AG09319 (cell line): ENCODE results near the gene GLI1.

Experiments used
- DNase-seq: peaks from one replicate; pipeline ENCODE4 v3.0.0-alpha.2; 2010; ENCODE audit warnings: low read depth; ENCODE audit errors: extremely low read depth
- TF ChIP-seq, protein P1 (sequence below): IDR thresholded peaks from 2 replicates; pipeline ENCODE4 v1.5.1; 2011; ENCODE audit warnings: low read depth, mild to moderate bottlenecking, inconsistent platforms, low read length, moderate library complexity

Gene GLI1

DNA sequence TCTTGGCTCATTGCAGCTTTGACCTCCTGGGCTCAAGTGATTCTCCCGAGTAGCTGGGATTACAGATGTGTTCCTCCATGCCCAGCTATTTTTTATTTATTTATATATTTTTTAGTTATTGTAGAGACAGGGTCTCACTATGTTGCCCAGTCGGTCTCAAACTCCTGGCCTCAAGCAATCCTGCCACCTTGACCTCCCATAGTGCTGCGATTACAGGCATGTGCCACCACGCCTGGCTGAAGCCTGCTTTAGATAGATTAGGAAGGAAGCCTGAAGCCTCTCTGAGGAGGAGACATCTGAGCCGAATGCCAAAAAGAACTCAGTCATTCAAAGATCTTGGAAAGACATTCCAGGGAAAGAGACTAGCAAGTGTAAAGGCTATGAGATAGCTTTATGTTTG is 14.8 kb upstream of the GLI1 start:
- DNase-seq, result no peak
- TF ChIP-seq, protein P1, sequence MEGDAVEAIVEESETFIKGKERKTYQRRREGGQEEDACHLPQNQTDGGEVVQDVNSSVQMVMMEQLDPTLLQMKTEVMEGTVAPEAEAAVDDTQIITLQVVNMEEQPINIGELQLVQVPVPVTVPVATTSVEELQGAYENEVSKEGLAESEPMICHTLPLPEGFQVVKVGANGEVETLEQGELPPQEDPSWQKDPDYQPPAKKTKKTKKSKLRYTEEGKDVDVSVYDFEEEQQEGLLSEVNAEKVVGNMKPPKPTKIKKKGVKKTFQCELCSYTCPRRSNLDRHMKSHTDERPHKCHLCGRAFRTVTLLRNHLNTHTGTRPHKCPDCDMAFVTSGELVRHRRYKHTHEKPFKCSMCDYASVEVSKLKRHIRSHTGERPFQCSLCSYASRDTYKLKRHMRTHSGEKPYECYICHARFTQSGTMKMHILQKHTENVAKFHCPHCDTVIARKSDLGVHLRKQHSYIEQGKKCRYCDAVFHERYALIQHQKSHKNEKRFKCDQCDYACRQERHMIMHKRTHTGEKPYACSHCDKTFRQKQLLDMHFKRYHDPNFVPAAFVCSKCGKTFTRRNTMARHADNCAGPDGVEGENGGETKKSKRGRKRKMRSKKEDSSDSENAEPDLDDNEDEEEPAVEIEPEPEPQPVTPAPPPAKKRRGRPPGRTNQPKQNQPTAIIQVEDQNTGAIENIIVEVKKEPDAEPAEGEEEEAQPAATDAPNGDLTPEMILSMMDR, result no peak

DNA sequence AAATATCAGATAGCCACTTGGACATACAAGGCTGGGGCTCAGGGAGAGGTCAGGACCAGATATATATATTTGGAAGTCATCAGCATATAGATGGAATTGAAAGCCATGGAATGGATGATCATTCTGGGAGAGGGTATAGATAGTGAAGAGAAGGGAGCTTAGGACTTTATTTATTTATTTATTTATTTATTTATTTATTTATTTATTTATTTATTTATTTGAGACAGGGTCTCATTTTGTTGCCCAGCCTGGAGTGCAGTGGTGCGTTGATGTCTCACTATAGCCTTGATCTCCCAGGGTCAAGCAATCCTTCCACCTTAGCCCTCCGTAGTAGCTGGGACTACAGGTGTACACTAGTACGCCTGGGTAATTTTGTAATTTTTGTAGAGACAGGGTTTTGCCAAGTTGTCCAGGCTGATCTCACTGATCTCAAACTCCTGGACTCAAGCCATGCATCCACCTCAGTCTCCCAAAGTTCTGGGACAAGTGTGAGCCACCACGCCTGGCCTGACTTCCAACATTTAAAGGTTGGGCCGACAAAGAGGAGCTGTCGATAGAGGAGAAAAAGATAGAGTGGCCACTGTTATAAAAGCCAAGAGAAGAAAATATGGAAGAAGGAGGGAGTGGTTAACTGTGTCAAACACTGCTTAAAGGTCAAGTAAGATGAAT is 13.2 kb upstream of the GLI1 start:
- no peak for DNase-seq
- TF ChIP-seq, protein P1, result no peak

DNA sequence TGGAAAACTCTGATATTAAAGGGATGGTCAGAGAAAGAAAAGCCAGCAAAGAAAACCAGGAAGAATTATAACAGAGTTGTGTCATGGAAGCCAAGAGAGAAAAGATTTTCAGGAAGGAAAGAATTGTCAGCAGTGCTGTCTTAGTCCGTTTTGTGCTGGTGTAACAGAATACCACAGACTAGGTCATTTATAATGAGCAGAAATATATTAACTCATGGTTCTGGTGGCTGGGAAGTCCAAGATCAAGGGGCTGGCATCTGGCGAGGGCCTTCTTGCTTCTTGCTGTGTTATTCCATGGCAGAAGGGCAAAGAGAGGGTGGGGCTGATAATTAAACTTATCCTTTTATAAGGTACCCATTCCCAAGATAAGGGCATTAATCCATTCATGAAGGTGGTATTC is 10.9 kb upstream of the GLI1 start:
- TF ChIP-seq, protein P1, result no peak

DNA sequence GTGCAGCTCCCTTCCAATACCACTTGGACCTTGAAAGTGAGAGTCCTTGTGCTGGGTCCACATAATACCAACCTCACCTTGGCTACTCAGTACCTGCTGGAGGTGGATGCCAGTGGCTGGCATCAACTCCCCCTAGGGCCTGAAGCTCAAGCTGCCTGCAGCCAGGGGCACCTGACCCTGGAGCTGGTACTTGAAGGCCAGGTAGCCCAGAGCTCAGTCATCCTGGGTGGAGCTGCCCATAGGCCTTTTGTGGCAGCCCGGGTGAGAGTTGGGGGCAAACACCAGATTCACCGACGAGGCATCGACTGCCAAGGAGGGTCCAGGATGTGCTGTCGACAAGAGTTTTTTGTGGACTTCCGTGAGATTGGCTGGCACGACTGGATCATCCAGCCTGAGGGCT is 10.2 kb upstream of the GLI1 start:
- TF ChIP-seq, protein P1, result no peak
- no peak for DNase-seq

More for the DNA sequence above, 10.9 kb upstream of the GLI1 start:
- no peak for DNase-seq

DNA sequence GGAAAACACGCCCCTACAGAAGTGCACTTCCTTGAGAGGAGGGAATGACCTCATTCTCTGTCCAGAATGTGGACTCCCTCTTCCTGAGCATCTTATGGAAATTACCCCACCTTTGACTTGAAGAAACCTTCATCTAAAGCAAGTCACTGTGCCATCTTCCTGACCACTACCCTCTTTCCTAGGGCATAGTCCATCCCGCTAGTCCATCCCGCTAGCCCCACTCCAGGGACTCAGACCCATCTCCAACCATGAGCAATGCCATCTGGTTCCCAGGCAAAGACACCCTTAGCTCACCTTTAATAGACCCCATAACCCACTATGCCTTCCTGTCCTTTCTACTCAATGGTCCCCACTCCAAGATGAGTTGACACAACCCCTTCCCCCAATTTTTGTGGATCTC is 9.5 kb upstream of the GLI1 start:
- TF ChIP-seq, protein P1, result no peak

DNA sequence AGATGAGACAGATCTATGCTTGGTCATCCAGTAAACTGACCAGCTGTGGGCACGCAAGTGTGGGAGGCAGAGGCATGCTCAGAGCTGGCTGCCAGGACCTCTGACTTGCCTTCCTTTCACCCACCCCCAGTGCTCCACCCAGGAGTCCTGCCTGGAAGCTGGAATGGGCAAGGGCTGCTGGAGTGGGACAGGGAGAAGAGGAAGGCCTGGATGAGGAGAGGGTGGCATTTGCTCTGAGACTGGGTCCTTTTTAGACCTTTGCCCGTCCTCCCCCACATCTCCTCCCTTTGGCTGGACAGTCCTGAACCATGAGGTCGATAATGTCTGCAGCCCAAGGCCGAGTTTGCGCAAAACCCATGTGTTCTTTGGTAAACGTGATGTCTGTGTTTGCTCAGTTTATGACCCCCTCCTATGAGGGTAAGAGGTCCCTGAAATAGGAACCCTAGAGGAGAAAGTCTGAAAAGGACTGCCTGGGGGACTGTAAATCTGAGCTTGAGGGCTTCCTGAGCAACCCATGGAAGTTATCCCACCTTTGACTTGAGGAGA is 8.3 kb upstream of the GLI1 start:
- TF ChIP-seq, protein P1, result no peak

More for the DNA sequence above, 9.5 kb upstream of the GLI1 start:
- no peak for DNase-seq

DNA sequence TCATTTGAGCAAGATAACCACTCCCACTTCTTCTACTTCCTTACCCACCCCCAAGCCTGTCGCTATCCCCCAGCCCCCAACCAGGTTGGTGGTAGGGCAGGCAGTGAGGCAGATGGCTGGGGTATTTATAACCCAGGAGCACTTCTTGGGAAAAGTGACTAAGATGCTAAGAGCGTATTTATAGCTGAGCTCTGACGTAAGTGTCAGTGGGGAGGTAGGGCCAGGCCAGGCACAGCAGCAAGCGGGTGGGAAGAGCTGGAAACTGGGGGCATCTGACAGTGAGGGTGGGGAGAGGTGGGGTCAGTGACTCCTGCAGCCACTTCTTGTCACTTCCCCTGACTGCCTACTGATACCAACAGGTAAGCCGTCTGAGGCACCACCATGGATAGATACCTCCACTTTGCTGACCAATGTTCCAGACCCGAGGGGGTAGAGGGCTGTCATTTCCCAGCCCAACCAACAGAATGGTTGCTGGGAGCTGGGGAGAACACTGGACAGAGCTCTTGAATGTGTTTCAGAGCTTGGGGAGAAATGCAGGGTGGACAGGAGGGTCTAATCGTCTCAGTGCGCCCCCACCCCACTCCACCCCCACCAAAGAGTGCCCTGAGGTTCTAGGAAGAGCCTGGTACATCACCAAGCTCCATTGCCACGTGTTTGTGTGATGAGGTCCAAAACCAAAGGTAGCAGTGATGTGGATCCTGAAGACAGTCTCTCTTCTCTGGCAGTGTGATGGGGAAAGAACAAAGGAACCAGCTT is 7.2 kb upstream of the GLI1 start:
- peak; percentile 22 for DNase-seq
- TF ChIP-seq, protein P1, result no peak

More for the DNA sequence above, 8.3 kb upstream of the GLI1 start:
- no peak for DNase-seq
